ENCODE data around the gene DNAJB6.

The DNAJB6 gene

GRCh38 chr7:157465891-157466866 lies 129.4 kb downstream of the DNAJB6 start:
- no peak for DNase-seq (ENCODE audit: low read depth, low spot score)

- no peak for DNase-seq (ENCODE audit: low read depth, low spot score)
Observed at GRCh38 chr7:157466867-157467261, 130.1 kb downstream of the DNAJB6 start.
